ENCODE data around the gene SERINC2.

DNA sequence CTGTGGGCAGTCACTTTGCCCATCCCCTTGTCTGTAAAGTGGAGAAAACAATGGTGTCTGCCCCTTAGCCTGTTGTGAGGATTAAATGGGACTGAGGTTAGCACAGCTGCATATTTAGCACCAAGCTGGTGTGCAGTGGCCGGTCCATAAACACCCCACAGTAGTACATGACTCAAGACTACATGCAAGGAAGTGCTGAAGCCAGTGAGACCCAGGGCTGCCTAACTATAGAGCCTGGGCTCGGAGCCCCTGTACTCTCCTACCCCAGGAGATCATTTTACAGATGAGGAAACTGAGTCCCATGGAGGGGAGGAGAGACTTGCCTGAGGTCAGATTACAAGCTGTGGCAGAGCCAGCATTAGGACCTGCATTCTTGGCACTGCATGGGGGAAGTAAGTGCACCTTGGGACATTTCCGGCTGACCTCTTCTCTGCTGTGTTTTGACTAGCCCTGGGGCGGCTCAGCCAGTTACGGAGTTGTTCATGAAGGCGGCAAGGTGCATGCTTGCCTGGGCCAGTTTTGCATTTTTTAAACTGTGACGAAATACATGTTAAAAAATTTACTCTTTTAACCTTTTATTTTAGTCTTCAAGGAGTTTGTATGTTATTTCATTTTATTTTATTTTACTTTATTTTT is 3.2 kb downstream of the SERINC2 start:
- TF ChIP-seq, protein P1, sequence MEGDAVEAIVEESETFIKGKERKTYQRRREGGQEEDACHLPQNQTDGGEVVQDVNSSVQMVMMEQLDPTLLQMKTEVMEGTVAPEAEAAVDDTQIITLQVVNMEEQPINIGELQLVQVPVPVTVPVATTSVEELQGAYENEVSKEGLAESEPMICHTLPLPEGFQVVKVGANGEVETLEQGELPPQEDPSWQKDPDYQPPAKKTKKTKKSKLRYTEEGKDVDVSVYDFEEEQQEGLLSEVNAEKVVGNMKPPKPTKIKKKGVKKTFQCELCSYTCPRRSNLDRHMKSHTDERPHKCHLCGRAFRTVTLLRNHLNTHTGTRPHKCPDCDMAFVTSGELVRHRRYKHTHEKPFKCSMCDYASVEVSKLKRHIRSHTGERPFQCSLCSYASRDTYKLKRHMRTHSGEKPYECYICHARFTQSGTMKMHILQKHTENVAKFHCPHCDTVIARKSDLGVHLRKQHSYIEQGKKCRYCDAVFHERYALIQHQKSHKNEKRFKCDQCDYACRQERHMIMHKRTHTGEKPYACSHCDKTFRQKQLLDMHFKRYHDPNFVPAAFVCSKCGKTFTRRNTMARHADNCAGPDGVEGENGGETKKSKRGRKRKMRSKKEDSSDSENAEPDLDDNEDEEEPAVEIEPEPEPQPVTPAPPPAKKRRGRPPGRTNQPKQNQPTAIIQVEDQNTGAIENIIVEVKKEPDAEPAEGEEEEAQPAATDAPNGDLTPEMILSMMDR (optimal IDR thresholded peaks at IDR 0.05 in 1 of 3, IDR thresholded peaks at IDR 0.05 in 1 of 3, conservative IDR thresholded peaks at IDR 0.05 in 1 of 3; ENCODE audit: extremely low read depth in 1 of 3, insufficient read depth in 2 of 3, low read length in 3 of 3), result no peak
- TF ChIP-seq EZH2 (IDR thresholded peaks at IDR 0.05; ENCODE audit: low read length), result no peak
